H1 (cell line): Measurements from ENCODE around the gene PRDX2.

Experiments used
- EZH2 ChIP-seq: fragments of 200-600 bp; sonication (generic); IDR thresholded peaks from 2 replicates; pipeline ENCODE4 v1.7.1; 2012; ENCODE audit warnings: low read depth, mild to moderate bottlenecking, moderate library complexity, low read length, inconsistent platforms; ENCODE audit not compliant: severe bottlenecking
- JUND ChIP-seq: IDR thresholded peaks from 2 replicates; pipeline ENCODE4 v1.6.1; 2011; ENCODE audit warnings: mild to moderate bottlenecking, improper control_type of control experiment, low read length
- POLR2A ChIP-seq, 2 experiments: IDR thresholded peaks; 1 replicate in 1 of 2; 2 replicates in 1 of 2; pipeline ENCODE4 v1.6.1; 2011; ENCODE audit warnings: low read depth in 2 of 2, low read length in 2 of 2, mild to moderate bottlenecking in 2 of 2; ENCODE audit errors: control extremely low read depth in 1 of 2
- POLR2AphosphoS5 ChIP-seq: IDR thresholded peaks from 2 replicates; pipeline ENCODE4 v1.6.1; 2011; ENCODE audit warnings: low read depth, low read length
- RAD21 ChIP-seq, 2 experiments: IDR thresholded peaks in 1 of 2; conservative IDR thresholded peaks in 1 of 2; 2 replicates each; pipeline ENCODE4 v1.6.1; 2011; ENCODE audit warnings: low read depth in 2 of 2, low read length in 2 of 2, improper control_type of control experiment in 1 of 2, inconsistent platforms in 1 of 2, mild to moderate bottlenecking in 1 of 2, moderate library complexity in 1 of 2
- SIN3A ChIP-seq, 2 experiments: IDR thresholded peaks in 1 of 2; conservative IDR thresholded peaks in 1 of 2; 2 replicates each; pipeline ENCODE4 v1.6.1; 2011 to 2012; ENCODE audit warnings: low read length in 2 of 2, improper control_type of control experiment in 1 of 2, low read depth in 1 of 2, mild to moderate bottlenecking in 1 of 2
- TF ChIP-seq, protein P1 (sequence below), 3 experiments: IDR thresholded peaks; 1 replicate in 2 of 3; 2 replicates in 1 of 3; pipeline versions ENCODE4 v1.5.1 to v1.6.1; 2011; ENCODE audit warnings: low read length in 3 of 3, mild to moderate bottlenecking in 3 of 3, inconsistent platforms in 2 of 3, low read depth in 1 of 3, moderate library complexity in 1 of 3; ENCODE audit not compliant: insufficient read depth in 1 of 3; ENCODE audit errors: control extremely low read depth in 1 of 3

DNA sequence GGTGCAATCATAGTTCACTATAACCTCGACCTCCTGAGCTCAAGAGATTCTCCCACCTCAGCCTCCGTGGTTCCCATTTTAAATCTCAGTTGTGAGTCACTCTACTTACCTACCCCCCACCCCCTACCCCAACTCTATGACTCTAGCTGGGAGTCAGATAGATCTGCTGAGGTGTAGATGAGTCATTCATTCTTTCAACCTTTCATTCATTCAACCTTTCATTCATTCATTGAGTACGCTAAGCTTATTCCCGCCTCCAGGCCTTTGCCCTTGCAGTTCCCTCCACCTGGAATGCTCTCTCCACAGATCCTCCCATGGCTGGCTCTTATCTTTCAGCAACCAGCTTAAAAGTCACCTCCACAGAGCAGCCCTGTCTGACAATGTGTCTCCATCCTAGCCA is 35.6 kb upstream of the PRDX2 start:
- TF ChIP-seq, protein P1, sequence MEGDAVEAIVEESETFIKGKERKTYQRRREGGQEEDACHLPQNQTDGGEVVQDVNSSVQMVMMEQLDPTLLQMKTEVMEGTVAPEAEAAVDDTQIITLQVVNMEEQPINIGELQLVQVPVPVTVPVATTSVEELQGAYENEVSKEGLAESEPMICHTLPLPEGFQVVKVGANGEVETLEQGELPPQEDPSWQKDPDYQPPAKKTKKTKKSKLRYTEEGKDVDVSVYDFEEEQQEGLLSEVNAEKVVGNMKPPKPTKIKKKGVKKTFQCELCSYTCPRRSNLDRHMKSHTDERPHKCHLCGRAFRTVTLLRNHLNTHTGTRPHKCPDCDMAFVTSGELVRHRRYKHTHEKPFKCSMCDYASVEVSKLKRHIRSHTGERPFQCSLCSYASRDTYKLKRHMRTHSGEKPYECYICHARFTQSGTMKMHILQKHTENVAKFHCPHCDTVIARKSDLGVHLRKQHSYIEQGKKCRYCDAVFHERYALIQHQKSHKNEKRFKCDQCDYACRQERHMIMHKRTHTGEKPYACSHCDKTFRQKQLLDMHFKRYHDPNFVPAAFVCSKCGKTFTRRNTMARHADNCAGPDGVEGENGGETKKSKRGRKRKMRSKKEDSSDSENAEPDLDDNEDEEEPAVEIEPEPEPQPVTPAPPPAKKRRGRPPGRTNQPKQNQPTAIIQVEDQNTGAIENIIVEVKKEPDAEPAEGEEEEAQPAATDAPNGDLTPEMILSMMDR (IDR thresholded peaks at IDR 0.05; ENCODE audit: control extremely low read depth in 1 of 3, insufficient read depth in 1 of 3, low read depth in 1 of 3, low read length in 3 of 3), result no peak
- TF ChIP-seq POLR2AphosphoS5 (no peak), SIN3A (conservative IDR thresholded peaks at IDR 0.05 in 1 of 2, IDR thresholded peaks at IDR 0.05 in 1 of 2; ENCODE audit: low read depth in 1 of 2, low read length in 2 of 2) (no peak), JUND (no peak), EZH2 (no peak), RAD21 (IDR thresholded peaks at IDR 0.05 in 1 of 2, conservative IDR thresholded peaks at IDR 0.05 in 1 of 2; ENCODE audit: low read depth in 2 of 2, low read length in 2 of 2) (no peak), POLR2A (IDR thresholded peaks at IDR 0.05; ENCODE audit: control extremely low read depth in 1 of 2, low read depth in 2 of 2, low read length in 2 of 2) (no peak)
